OCI-LY1 (cell line): ENCODE data around the gene MCRS1.

Experiments
- CTCF ChIP-seq: fragments of 200-600 bp; sonication (generic), shearing (Covaris generic); IDR thresholded peaks from 2 replicates; pipeline ENCODE4 v1.5.1; 2017; ENCODE audit warnings: mild to moderate bottlenecking, antibody characterized with exemption, low read length, moderate library complexity, mixed read lengths
- EZH2 ChIP-seq: fragments of 200-600 bp; sonication (generic), shearing (Covaris generic); IDR thresholded peaks from 2 replicates; pipeline ENCODE4 v1.8.0; 2017; ENCODE audit warnings: borderline replicate concordance, mixed run types, mild to moderate bottlenecking, antibody characterized with exemption, low read length, moderate library complexity, mixed read lengths

- TF ChIP-seq CTCF (no peak), EZH2 (no peak)
These were observed 40.4 kb downstream of the MCRS1 start for GRCh38 chr12:49527361-49528130.
